Measurements from ENCODE around the gene SLC13A3.
A peak's percentile ranks its signal among the peaks of the same experiment; 100 is the strongest.
"Not testable (repeated sequence)": the region's sequence is repeated elsewhere in the genome, so short reads cannot be mapped to it uniquely, and the experiment has no call there.

SLC13A3 gene

DNA sequence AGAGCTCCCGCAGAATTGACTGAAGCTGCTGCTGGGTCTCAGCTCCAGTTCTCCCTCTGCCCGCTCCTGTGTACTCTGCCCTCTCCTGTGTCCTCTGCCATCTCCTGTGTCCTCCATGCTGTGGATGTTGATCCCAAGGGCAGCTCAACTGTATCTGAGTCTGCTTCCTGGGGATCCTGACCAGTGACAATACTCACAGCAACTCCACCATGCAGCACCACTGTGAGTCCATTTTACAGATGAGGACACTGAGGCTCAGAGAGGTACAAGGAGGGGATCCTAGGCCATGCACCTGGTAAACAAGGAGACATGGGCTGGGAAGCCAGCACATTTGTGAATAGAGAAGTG is 29.4 kb upstream of the SLC13A3 start:
- DNase-seq = no peak

DNA sequence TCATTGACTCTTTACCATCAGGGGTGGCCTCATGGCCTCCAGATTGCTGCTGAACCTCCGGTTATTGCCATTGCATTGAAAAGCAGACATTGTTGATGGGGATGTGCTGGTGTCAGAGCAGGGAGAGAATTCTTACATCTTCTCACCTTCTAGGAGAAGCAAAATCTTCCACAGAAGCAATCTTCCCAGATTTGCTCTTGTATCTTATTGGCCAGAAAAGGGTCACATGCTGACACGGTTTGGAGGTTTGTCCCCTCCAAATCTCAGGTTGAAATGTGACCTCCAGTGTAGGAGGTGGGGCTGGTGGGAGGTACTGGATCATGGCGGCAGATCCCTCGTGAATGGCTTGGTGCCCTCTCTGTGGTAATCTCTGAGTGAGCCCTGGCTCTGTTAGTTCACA is 27.3 kb upstream of the SLC13A3 start:
- DNase-seq = no peak

DNA sequence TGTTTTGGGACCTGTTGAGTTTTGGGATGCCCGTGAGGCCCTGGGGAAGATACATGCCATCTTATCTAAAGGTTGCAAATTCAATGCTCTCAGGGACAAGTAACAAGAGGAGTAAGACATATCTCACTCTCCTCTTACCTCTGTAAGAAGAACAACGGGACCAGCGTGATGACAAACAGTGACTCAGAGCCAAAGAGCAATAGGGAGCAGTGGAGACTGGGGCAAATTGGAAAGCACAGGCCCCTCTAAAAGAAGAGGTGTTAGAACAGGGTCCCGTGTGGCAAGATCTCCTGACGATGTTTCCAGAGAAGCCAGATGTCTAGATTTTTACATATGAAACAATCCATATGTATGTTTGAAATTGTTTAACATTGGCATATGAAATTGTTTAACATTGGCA is 26.3 kb upstream of the SLC13A3 start:
- no peak for DNase-seq

DNA sequence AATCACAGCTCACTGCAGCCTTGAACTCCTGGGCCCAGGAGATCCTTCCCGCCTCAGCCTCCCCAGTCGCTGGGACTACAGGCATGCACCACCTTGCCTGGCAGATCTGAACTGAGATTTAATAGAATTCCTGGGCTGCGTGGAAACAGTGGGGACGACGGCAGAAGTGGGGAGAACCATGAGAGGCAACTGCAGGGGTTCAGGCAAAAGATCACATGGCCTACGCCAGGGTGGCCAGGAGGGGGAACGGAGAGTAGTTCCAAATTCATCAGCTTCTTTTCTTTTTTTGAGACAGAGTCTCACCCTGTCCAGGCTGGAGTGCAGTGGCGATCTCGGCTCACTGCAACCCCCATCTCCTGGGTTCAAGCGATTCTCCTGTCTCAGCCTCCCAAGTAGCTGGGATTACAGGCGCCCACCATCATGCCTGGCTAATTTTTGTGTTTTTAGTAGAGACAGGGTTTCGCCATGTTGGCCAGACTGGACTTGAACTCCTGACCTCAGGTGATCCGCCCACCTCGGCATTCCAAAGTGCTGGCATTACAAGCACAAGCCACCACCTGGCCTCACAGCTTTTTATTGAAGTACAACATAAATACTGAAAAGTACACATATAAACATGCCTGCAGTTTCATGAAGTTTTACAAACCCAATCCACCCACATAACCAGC is 25.5 kb upstream of the SLC13A3 start:
- not testable (repeated sequence) for DNase-seq

DNA sequence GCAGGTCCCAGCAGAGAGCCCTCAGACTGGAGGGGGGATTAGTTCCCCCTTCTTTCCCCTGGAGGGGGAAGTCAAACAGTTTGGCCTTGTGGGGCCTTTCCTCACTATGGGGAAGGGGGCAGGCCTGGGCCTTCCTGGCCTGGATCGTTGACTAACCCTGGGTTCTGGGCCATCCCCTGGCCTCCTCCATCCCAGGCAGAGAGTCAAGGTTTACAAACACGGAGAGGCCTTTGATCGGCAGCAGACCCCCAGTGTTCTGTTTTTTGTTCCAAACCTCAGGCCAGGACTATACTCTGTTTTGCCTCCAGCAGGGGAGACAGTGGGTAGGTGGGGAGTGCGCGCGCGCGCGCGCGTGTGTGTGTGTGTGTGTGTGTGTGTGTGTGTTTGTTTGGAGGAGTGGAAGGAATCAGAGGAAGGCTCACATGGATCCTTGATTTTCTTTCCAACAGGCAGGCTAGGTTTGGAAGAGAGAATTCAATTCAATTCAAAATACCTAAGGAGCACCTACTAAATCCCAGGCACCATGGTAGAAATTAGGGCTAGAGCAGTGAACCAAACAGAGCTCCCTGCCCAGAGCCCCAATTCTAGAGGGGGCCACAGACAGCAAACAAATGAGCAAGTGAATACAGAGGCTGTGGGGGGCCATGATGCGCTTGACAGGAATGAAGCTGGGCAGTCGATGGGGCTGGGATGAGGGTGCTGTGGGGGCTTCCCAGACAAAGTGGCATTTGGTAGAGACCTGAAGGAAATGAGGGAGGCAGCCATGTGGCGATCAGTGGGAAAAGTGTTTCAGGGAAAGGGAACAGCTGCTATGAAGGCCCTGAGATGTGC is 23.2 kb upstream of the SLC13A3 start:
- DNase-seq = no peak

DNA sequence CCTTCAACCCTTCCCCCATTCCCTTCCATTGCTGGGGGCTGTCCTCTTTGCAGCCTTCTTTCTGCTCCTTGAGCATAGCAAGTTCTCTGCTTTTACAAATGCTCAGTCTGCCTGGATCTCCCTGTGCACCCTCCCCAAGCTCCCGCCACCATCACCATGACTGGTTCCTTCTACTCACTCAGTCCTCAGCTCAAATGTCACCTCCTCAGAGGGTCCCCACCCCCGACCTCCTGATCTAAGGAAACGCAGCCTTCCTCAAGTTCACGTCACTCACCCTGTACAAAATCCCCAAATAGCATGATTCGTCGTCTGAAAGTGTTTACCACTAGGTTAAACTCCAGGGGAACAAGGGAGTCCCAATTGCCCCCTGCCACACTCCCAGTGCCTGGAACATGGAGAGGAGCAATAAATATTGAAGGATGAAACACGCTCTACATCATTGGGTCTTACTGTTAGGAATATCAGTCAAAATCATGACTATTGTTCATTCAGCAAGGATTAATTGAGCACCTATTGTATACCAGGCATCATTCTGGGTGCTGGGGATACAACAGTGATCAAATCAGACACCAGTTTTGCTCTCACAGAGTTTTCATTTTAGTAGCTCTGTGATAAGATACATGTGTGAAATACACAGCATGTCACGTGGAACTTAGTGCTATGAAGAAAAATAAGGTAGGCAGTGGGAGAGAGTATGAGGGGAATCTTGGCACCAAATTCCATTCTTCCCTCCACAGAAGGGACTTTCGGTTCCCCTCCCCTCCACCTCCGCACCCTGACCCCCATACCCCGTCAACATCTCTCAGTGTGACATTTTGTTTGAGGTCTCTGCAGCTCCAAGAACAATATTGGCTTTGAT is 22.4 kb upstream of the SLC13A3 start:
- no peak for DNase-seq

DNA sequence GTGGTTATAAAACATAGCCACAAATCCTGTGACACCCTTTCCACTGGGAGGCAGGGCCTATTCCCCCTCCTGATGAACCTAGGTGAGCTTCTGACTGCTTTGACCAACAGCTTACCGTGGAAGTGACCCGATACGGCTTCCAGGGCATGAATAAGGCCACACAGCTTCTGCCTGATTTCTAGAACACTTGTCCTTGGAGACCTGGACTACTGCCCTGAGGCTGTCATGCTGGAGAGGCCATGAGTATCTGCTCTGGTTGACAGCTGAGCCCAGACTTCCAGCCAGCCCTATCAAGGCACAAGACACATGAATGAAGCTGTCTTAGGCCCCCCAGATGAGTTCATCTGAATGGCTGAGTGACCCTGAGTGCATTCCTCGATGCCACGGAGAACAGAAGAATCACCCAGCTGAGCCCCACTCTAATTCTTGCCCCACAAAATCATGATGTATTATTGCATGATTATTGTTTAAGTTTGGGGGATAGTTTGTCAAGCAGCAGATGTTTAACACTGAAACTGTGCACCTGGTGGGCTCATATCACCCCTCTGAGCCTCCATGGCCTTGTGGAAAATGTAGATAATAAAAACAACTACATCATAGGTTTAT is 21.4 kb upstream of the SLC13A3 start:
- no peak for DNase-seq

DNA sequence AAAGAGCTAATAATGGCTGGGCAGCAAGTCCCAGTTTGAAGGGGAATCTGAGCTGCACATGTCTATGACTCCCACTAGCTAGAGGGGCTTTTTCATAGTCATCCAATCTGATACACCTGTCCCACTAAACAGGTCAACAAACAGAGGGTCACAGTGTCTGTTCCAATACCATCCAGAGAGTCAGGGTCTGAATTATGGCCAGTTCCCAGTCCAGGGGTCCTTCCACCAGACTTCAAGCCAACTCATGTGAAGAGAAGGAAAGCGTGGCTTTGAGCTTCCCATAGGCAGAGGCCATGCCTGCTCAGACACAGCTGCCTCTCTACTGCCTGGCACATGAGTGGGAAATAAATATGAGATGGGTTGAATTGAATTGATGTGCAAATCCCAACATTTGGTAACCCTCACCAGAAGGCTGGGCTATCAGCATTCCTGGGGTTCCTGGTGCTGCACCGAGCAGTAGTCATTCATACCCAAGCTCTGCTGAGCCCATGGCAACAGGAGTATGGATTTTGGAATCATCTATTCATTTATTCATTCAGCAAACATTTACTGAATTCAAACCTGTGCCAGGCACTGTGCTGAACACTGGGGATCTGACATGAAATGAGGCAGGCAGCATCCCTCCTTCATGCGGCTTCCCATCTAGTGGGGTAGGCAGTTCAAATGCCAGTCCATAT is 20.7 kb upstream of the SLC13A3 start:
- no peak for DNase-seq

DNA sequence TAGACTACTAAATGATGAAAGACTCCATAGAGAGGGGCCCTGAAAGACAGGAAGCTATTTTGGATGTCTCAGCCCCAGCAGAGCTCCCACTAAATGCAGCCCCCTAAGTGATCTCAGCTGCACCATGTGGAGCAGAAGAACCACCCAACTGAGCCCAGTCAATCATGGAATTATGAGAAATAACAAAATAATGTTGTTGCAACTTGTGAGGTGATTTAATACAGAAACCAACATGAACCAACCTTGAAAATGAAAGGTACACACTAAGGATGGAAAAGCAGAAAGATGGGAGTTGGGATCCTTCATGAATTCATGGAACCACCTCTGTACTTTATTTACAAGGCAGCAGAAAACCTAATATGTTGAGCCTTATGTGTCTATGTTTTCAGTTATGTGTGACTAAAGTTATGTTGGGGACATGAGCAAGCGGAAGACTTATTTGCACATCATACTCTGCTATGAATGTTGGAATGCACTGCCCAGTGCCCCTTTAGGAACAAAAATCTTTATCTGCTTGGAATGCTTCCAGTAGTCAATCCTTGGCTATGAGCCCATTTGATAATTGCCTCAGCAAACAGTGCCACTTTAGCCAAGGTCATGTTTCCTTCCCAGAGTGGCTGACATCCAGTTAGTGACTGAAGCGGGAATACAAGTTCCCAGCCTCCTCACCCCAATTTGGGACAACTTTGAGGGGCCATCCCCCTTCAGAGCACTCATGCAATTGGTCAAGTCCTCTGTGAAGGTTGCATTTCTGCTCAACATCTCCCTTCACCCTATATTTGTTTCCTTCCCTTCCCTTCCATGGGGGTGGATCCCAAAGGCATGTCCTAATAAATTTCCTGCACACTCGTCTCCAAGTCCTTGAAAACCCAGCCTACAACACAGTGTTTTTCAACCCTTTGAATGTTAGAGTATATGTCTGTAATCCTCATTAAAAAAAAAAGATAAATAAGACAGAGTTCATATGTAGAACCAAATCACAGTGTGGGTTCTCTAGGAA is 19.6 kb upstream of the SLC13A3 start:
- peak; percentile 70 for DNase-seq

DNA sequence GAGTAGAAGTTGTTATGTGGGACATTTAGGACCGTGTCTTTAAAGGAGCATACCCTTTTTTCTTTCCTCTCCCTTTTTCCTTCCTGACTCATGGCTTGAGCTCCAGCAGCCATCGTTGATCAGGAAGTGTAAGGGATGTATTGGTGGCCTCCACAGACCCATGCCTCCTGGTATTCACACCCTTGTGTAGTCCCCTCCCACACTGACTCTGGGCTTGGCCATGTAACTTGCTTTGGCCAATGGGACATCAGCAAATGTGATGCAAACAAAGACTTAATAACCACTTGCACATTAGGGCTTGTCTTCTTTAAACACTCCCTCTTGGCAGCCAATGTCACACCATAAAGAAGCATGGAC is 18.9 kb upstream of the SLC13A3 start:
- DNase-seq = no peak

DNA sequence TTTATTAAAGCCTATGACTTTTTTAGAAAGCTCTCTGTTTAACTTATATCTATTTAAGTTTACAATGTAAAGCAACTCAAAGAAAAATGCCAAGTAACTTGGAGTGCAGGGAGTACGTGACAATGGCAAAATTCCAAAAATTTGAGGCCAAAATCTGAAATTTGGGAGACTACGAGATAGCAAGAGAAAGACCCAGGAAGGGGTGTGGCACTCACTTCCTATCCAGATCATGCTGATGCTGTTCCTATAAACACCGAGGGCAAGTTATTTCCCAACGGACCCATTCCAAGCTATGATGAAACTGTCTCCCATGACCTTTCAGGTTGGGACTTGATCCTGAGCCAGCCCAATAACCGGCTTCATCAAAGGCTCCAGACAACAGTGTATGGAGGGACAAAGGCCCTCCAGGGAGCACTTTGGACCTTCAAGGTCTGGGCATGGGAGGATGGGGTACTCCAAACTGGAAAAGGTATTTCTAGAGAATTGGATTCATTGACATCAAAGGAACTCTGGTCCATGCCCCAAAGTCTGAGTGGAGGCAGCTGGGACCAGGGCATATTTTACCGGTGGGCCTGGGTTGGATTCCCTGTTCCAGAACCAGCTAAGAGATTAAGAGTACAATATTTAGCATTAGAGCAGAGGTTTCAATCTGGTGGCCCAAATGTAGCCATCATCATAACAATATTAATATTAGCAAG is 15.7 kb upstream of the SLC13A3 start:
- DNase-seq = no peak

DNA sequence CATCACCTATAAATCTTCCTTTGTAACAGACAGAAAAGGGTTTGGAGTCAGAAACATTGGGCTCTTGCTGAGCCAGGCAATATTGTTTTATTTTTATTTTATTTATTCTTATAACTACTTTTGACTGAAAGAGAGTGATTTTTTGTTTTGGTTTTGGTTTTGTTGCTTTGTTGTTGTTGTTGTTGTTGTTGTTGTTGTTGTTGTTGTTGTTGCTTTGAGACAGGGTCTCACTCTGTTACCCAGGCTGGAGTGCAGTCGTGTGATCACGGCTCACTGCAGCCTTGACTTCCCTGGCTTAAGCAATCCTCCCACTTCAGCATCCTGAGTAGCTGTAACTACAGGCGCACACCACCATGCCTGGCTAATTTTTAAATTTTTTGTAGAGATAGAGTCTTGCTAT is 15.0 kb upstream of the SLC13A3 start:
- DNase-seq = no peak

DNA sequence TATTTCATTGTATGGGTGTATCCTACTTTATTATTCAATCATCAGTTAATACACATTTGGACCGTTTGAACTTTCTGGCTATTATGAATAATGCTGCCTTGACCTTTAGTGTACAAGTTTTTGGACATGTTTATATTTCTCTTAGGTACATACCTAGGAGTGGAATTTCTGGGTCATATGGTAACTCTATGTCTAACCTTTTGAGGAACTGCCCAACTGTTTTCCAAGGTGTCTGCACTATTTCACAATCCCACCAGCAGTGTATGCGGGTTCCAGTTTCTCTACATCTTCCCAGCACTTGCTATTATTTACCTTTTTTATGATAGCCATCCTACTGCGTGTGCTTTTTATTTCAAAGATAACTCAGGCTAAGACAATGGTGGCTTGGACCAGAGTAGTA is 14.3 kb upstream of the SLC13A3 start:
- DNase-seq = no peak

DNA sequence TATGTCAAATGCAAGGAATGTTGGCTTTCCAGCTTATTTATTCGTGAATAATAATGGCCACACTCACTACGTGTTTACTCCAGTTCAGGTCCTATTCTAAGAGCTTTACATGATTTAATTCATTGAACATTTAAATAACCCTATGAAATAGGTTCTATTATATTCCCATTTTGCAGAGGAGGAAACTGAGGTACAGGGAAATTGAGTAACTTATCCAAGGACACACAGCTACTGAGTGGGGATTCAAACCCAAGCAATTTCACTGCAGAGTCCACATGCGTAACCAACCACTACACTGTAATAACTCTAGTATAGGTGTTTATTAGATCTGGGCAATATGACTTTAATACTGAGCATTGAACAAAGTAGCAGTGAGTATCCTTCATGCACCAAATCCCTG is 12.3 kb upstream of the SLC13A3 start:
- no peak for DNase-seq

DNA sequence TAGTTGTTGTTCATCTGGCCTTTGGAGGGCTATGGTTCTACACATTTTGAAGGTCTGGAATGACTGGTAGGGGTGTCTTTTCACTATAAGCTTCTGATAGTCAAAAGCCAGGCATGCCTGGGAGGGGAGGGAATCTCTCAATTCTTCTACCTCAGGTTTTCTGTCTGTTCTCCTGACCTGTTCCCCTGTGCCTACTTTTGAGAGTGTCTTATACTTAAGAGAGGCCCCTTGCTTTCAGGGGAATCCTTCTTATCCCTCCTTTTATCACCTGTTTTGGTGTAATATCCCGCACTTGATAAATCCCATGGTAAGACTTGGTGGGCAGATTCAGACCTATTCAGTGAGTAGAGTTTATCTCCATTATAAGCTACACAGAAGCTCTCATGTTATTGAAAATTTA is 10.4 kb upstream of the SLC13A3 start:
- DNase-seq = no peak

DNA sequence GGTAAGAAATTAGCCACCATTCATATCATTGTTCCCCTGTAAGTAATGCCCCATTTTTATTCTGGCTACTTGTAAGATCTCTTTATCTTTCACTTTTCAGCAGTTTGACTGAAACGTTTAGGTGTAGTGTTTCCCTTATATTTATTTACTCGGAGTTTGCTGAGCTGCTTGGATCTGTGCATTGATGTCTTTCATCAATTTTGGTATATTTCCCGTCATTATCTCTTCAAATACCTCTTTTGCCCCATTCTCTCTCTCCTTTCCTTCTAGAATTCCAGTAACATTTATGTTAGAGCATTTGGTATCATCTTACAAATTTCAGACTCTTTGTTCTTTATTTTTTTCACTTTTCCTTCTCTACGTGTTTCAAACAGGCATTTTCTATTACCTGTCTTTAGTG is 9.2 kb upstream of the SLC13A3 start:
- no peak for DNase-seq

DNA sequence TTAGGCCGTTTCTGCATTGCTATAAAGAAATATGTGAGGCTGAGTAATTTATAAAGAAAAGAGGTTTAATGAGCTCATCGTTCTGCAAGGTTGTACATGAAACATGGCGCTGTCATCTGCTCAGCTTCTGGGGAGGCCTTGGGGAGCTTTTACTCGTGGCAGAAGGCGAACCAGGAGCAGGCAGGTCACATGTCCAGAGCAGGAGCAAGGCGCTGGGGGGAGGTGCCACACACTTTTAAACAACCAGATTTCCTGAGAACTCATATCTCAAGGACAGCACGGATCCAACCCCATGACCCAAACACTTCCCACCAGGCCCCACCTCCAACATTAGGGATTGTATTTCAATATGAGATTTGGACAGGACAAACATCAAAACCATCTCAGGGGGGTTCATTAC is 6.4 kb upstream of the SLC13A3 start:
- no peak for DNase-seq

DNA sequence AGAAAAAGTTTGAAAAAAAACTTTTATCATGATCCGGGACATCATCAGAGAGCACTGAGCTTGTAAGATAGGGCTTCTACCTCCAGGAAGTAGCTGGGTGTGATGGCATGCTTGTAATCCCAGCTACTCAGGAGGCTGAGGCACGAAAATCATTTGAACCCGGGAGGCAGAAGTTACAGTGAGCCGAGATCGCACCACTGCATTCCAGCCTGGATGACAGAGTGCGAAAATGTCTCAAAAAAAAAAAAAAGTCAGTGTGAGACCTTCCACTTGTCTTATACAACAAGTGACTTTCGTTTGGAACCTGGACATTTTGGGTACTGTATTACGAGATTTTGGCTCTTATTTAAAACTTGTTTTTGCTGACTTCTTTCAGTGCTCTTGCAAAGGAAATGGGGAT is 5.9 kb upstream of the SLC13A3 start:
- DNase-seq = no peak

DNA sequence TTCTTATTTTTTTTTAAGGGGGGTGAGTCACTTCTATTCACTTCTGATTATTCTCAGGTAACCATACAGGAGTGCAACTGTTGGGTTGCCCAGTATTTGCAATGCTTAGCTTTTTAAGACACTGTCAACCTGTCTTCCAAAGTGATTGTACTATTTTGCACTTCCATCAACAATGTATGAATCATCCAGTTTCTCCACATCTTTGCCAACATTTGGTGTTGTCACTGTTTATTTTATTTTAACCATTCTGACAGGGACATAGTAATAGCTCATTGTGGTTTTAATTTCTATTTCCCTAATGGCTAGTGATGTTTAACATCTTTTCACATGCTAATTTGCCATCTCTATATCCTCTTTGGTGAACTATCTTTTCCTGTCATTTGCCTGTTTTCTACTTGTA is 1.4 kb upstream of the SLC13A3 start:
- no peak for DNase-seq

DNA sequence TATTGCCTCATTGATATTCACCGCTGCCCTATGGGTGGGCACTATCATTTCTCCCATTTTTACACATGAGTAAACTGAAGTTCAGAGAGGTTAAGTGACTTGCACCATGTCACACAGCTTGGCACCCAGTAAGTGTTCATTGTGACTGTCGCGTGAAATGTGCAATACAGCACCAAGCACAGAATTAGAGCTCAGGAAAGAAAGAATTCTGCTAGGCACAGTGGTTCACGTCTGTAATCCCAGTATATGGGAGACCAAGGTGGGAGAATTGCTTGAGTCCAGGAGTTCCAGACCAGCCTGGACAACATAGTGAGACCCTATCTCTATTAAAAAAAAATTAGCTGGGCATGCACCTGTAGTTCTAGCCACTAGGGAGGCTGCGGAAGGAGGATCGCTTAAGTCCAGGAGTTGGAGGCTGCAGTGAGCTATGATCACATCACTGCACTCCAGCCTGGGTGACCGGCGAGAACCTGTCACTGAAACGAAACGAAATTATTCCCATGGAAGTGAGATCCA is 626 bp downstream of the SLC13A3 start:
- no peak for DNase-seq
